Measurements from ENCODE around the gene KRTAP5-2.
"Not testable (repeated sequence)": the region's sequence is repeated elsewhere in the genome, so short reads cannot be mapped to it uniquely, and the experiment has no call there.

Gene KRTAP5-2

DNA sequence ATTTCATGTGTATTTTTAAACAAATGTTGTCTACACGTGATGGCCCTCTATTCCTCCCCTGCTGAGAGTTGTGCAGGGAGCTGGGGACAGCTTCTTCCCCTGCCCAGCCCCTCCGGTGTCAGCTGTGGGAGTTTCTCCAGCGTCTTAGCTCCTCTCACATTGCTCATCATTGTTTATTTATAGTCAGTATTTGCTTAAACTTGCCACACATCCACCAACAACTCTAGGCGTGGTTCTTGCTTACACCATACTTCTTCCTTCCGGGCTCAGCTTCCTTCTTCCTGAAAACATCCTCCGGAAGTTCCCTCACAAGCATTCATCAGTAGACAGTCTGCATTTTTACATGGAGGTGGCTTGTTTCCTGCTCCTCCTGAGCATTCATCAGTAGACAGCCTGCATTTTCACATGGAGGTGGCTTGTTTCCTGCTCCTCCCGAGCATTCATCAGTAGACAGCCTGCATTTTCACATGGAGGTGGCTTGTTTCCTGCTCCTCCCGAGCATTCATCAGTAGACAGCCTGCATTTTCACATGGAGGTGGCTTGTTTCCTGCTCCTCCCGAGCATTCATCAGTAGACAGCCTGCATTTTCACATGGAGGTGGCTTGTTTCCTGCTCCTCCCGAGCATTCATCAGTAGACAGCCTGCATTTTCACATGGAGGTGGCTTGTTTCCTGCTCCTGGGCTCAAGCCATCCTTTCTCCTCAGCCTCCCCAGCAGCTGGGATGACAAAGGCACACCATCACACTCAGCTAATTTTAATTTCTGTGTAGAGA, 8.7 kb downstream of the KRTAP5-2 start:
- H3K4me3 ChIP-seq (ENCODE audit: extremely low read depth, insufficient read depth, low read length, poor library complexity, severe bottlenecking); H3K4me1 ChIP-seq (ENCODE audit: control insufficient read depth, insufficient read depth, low read length, poor library complexity, severe bottlenecking); H3K27ac ChIP-seq (ENCODE audit: low read depth, low read length, severe bottlenecking); H3K9me3 ChIP-seq (ENCODE audit: control insufficient read depth, low read length); H3K36me3 ChIP-seq (ENCODE audit: control insufficient read depth, insufficient read depth, low read length): not testable (repeated sequence)
- 64 to 79% methylated on average over 3 to 5 of the region's 10 CpGs for WGBS, 2 experiments (ENCODE audit: insufficient coverage in 2 of 2)

DNA sequence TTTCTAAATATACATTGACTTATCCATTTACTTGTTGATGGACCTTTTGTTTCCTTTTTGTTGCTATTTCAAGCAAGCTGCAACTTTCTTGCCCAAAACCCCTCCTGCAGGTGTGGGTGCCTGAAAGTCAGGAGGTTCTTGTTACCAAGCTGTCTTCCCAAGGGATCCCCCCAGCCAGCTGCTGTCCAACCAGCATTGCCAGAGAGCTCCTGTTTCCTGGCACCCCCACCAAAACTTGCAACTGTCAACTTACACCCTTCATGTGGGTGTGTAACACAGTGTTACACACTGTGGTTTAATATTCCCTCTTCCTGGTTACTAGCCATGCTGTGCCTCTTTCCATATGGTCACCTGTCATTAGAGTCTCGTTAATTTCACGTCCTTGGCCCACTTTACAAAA, 11.4 kb downstream of the KRTAP5-2 start:
- no peak overlapping the region for H3K4me3 ChIP-seq (ENCODE audit: extremely low read depth, insufficient read depth, low read length, poor library complexity, severe bottlenecking)
- no peaks in the 10 kb centered on the region for H3K36me3 ChIP-seq (ENCODE audit: control insufficient read depth, insufficient read depth, low read length)
- WGBS, 2 experiments (ENCODE audit: insufficient coverage in 2 of 2), result no CpG with 5 or more reads among the region's 2 CpGs
- H3K27ac ChIP-seq (ENCODE audit: low read depth, low read length, severe bottlenecking), result no peak overlapping the region
- H3K9me3 ChIP-seq (ENCODE audit: control insufficient read depth, low read length), result no peaks in the 10 kb centered on the region
- no peaks in the 10 kb centered on the region for H3K4me1 ChIP-seq (ENCODE audit: control insufficient read depth, insufficient read depth, low read length, poor library complexity, severe bottlenecking)

DNA sequence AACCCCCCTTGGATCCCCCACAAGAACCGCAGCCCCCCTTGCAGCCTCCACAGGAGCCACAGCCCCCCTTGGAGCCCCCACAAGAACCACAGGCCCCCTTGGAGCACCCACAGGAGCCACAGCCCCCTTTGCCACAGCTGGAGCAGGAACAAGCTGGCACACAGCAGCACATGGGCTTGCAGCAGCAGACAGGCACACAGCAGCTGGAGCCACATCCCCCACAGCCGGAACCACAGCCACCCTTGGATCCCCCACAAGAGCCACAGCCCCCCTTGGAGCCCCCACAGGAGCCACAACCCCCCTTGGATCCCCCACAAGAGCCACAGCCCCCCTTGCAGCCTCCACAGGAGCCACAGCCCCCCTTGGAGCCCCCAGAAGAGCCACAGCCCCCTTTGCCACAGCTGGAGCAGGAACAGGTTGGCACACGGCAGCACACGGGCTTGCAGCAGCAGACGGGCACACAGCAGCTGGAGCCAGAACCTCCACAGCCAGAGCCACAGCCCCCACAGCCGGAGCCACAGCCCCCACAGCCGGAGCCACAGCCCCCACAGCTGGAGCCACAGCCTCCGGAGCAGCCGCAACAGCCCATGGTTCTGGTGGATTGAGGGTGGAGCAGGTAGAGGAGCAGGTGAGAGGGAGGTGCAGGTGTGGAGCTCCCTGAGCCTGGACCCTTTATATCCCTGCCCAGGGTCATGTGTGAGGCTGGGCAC, 13.3 kb downstream of the KRTAP5-2 start, which contains the start of gene KRTAP5-1:
TSS of gene KRTAP5-1 (minus strand) at position 623 of the 710 bp plus-strand sequence. CDS start at position 589, 34 bp downstream.
- H3K9me3 ChIP-seq (ENCODE audit: control insufficient read depth, low read length); H3K4me1 ChIP-seq (ENCODE audit: control insufficient read depth, insufficient read depth, low read length, poor library complexity, severe bottlenecking); H3K36me3 ChIP-seq (ENCODE audit: control insufficient read depth, insufficient read depth, low read length); H3K27ac ChIP-seq (ENCODE audit: low read depth, low read length, severe bottlenecking); H3K4me3 ChIP-seq (ENCODE audit: extremely low read depth, insufficient read depth, low read length, poor library complexity, severe bottlenecking): not testable (repeated sequence)
- WGBS, 2 experiments (ENCODE audit: insufficient coverage in 2 of 2), result 83 to 97% methylated on average over 2 to 6 of the region's 9 CpGs

DNA sequence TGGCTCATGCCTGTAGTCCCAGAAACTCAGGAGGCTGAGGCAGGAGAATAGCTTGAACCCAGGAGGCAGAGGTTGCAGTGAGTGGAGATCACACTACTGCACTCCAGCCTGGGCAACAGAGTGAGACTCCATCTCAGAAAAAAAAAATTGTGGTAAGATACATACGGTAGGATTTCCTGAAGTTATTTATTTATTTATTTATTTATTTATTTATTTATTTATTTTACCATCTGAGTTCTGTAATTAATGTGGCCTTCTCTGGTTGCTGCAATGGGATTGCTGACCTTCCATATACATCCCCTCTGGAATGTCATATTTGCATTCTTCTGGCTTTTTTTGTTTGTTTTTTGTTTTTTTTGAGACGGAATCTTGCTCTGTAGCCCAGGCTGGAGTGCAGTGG, 15.2 kb downstream of the KRTAP5-2 start:
- H3K4me3 ChIP-seq (ENCODE audit: extremely low read depth, insufficient read depth, low read length, poor library complexity, severe bottlenecking); H3K4me1 ChIP-seq (ENCODE audit: control insufficient read depth, insufficient read depth, low read length, poor library complexity, severe bottlenecking); H3K27ac ChIP-seq (ENCODE audit: low read depth, low read length, severe bottlenecking); H3K36me3 ChIP-seq (ENCODE audit: control insufficient read depth, insufficient read depth, low read length): not testable (repeated sequence)
- H3K9me3 ChIP-seq (ENCODE audit: control insufficient read depth, low read length), result peaks cover 12% of the 10 kb centered on the region
- 100% methylated on average over 1 of the region's 2 CpGs; no CpG with 5 or more reads in 1 of the 2 experiments for WGBS, 2 experiments (ENCODE audit: insufficient coverage in 2 of 2)

DNA sequence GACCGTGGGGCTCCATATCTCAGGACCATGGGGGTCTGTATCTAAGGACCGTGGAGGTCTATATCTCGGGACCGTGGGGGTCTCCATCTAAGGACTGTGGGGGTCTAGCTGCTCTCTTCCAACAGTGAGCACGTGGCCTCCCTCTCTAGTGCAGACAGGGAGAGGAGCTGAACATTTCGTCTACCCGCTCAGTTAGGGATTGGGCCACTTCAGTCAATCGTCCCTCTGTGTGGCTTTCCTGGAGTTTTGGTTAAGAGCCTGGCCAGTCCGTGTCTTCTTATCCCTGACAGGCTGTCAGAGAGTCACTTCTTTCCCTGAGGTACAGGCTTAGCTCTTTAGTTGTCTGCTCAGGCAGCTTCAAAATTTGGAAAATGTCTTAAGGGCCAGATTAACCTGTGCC, 16.1 kb downstream of the KRTAP5-2 start:
- peaks cover 13% of the 10 kb centered on the region for H3K9me3 ChIP-seq (ENCODE audit: control insufficient read depth, low read length)
- H3K36me3 ChIP-seq (ENCODE audit: control insufficient read depth, insufficient read depth, low read length), result no peaks in the 10 kb centered on the region
- no peak overlapping the region for H3K27ac ChIP-seq (ENCODE audit: low read depth, low read length, severe bottlenecking)
- no peak overlapping the region for H3K4me3 ChIP-seq (ENCODE audit: extremely low read depth, insufficient read depth, low read length, poor library complexity, severe bottlenecking)
- H3K4me1 ChIP-seq (ENCODE audit: control insufficient read depth, insufficient read depth, low read length, poor library complexity, severe bottlenecking), result no peaks in the 10 kb centered on the region
- 84 to 88% methylated on average over 9 of the region's 9 CpGs for WGBS, 2 experiments (ENCODE audit: insufficient coverage in 2 of 2)

DNA sequence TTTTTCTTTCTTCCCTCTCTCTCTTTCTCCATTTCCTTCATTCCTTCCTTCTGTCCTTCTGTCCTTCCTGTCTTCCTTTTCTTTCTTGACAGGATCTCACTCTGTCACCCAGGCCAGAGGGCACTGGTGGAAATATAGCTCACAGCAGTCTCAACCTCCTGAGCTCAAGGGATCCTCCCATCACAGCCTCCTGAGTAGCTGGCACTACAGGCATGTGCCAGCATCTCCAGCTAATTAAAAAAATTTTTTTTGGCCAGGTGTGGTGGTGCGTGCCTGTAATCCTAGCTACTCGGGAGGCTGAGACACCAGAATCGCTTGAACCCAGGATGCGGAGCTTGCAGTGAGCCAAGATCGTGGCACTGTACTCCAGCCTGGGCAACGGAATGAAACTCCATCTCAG, 21.3 kb downstream of the KRTAP5-2 start:
- H3K4me1 ChIP-seq (ENCODE audit: control insufficient read depth, insufficient read depth, low read length, poor library complexity, severe bottlenecking), result peaks cover 4% of the 10 kb centered on the region
- H3K9me3 ChIP-seq (ENCODE audit: control insufficient read depth, low read length), result peaks cover 13% of the 10 kb centered on the region
- no peak overlapping the region for H3K27ac ChIP-seq (ENCODE audit: low read depth, low read length, severe bottlenecking)
- no peaks in the 10 kb centered on the region for H3K36me3 ChIP-seq (ENCODE audit: control insufficient read depth, insufficient read depth, low read length)
- H3K4me3 ChIP-seq (ENCODE audit: extremely low read depth, insufficient read depth, low read length, poor library complexity, severe bottlenecking), result no peak overlapping the region
- WGBS, 2 experiments (ENCODE audit: insufficient coverage in 2 of 2), result 81 to 89% methylated on average over 6 of the region's 6 CpGs

DNA sequence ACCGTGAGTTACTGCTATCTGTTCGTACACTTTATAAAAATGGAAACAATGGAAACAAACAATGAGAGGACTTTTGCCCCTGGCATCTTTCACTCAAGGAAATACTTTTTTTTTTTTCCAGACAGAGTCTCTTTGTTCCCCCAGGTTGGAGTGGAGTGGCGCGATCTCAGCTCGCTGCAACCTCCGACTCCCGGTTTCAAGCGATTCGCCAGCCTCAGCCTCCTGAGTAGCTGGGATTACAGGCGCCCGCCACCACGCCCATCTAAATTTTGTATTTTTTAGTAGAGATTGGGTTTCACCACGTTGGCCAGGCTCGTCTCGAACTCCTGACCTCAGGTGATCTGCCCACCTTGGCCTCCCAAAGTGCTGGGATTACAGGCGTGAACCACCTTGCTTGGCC, 22.3 kb downstream of the KRTAP5-2 start:
- not testable (repeated sequence) for H3K4me1 ChIP-seq (ENCODE audit: control insufficient read depth, insufficient read depth, low read length, poor library complexity, severe bottlenecking); H3K4me3 ChIP-seq (ENCODE audit: extremely low read depth, insufficient read depth, low read length, poor library complexity, severe bottlenecking); H3K9me3 ChIP-seq (ENCODE audit: control insufficient read depth, low read length); H3K36me3 ChIP-seq (ENCODE audit: control insufficient read depth, insufficient read depth, low read length); H3K27ac ChIP-seq (ENCODE audit: low read depth, low read length, severe bottlenecking)
- 81 to 89% methylated on average over 10 to 14 of the region's 16 CpGs for WGBS, 2 experiments (ENCODE audit: insufficient coverage in 2 of 2)

DNA sequence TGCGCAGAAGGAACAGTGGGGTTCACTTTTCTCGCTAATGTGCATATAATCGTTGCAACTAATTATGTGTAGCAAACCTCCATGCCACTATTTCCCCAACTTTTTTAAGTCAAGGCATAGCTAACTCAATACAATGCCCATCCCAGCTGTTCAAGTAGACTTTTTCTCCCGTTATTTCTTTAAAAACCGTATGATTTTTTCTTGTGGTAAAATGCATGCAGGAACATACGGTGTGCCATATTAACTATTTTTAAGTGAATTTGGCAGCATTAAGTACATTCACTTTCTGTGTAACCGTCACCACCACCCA, 23.2 kb downstream of the KRTAP5-2 start:
- 13 to 18% methylated on average over 3 to 4 of the region's 7 CpGs for WGBS, 2 experiments (ENCODE audit: insufficient coverage in 2 of 2)
- Histone ChIP-seq H3K4me3 (ENCODE audit: extremely low read depth, insufficient read depth, low read length, poor library complexity, severe bottlenecking) (no peak overlapping the region), H3K4me1 (ENCODE audit: control insufficient read depth, insufficient read depth, low read length, poor library complexity, severe bottlenecking) (peaks cover 7% of the 10 kb centered on the region), H3K9me3 (ENCODE audit: control insufficient read depth, low read length) (peaks cover 9% of the 10 kb centered on the region), H3K36me3 (ENCODE audit: control insufficient read depth, insufficient read depth, low read length) (no peaks in the 10 kb centered on the region), H3K27ac (ENCODE audit: low read depth, low read length, severe bottlenecking) (no peak overlapping the region)

DNA sequence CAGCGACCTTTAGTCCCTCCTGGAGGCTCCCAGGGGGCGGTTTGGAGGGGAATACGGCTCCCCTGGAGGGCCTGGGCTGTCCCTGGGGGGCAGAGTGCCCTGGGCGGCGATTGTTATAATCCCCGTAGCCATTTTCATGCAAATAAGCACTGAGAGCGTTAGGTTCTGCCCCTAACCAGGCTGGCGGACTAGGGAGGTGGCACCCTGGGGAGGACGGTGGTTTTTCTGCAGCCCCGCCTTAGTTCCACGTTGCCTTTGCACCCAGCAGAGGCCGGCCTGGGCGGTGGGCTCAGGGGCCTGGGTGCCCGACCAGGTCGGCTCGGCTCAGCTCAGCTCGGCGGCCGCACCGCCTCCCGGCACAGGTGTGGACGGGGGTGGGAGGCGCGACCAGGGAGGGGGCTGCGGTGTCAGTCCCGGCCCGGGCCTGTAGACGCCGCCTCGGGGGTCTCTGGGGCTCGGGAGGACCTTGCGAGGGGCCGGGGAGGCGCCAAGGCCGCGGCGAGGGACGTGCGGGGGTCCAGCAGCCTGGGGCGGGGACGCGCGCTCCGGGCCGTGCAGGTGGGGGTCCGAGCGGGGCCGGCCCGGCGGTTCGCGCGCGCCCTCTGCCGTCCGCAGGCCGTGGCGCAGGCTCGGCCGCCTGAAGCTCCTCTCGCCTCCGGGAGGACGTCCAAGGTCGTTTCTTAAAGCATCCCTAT, 23.7 kb downstream of the KRTAP5-2 start:
- WGBS, 2 experiments (ENCODE audit: insufficient coverage in 2 of 2), result 0 to 2% methylated on average over 46 to 54 of the region's 64 CpGs
- Histone ChIP-seq H3K4me1 (ENCODE audit: control insufficient read depth, insufficient read depth, low read length, poor library complexity, severe bottlenecking) (peaks cover 7% of the 10 kb centered on the region), H3K36me3 (ENCODE audit: control insufficient read depth, insufficient read depth, low read length) (no peaks in the 10 kb centered on the region), H3K9me3 (ENCODE audit: control insufficient read depth, low read length) (peaks cover 9% of the 10 kb centered on the region), H3K4me3 (ENCODE audit: extremely low read depth, insufficient read depth, low read length, poor library complexity, severe bottlenecking) (no peak overlapping the region), H3K27ac (ENCODE audit: low read depth, low read length, severe bottlenecking) (no peak overlapping the region)

DNA sequence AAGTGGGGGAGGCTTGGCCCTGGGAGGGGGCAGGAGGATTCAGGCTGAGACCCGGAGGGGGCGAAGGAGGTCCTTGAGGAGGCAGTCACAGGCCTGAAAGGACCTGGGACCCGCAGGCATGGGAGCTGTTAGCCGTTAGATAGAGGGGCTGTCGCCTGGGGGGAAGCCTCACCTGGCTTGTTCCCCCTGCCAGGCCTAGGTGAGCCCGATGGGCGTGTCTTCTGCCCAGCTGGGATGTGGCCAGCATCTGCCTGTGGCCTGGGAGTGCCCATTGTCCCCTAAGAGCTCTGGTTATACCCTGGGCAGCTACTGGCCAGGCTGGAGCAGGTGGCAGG, 24.2 kb downstream of the KRTAP5-2 start:
- Histone ChIP-seq H3K4me1 (ENCODE audit: control insufficient read depth, insufficient read depth, low read length, poor library complexity, severe bottlenecking) (peaks cover 7% of the 10 kb centered on the region), H3K27ac (ENCODE audit: low read depth, low read length, severe bottlenecking) (no peak overlapping the region), H3K4me3 (ENCODE audit: extremely low read depth, insufficient read depth, low read length, poor library complexity, severe bottlenecking) (no peak overlapping the region), H3K9me3 (ENCODE audit: control insufficient read depth, low read length) (peaks cover 9% of the 10 kb centered on the region), H3K36me3 (ENCODE audit: control insufficient read depth, insufficient read depth, low read length) (no peaks in the 10 kb centered on the region)
- WGBS, 2 experiments (ENCODE audit: insufficient coverage in 2 of 2), result 2 to 8% methylated on average over 6 to 7 of the region's 7 CpGs

All from mesodermal cell (in vitro differentiated cells).